GM23248 (cell line): ENCODE data around the gene HOXD1.

Experiments used
- EZH2 ChIP-seq: fragments of 200-600 bp; sonication (generic); IDR thresholded peaks from 2 replicates; pipeline ENCODE4 v1.6.1; 2018; ENCODE audit warnings: antibody characterized with exemption, mild to moderate bottlenecking; ENCODE audit not compliant: insufficient read depth, poor library complexity, severe bottlenecking
- EZH2phosphoT487 ChIP-seq: fragments of 200-600 bp; sonication (generic); IDR thresholded peaks from 2 replicates; pipeline ENCODE4 v1.6.1; 2018; ENCODE audit warnings: antibody characterized with exemption, moderate library complexity, mild to moderate bottlenecking, low read depth; ENCODE audit not compliant: insufficient read depth

DNA sequence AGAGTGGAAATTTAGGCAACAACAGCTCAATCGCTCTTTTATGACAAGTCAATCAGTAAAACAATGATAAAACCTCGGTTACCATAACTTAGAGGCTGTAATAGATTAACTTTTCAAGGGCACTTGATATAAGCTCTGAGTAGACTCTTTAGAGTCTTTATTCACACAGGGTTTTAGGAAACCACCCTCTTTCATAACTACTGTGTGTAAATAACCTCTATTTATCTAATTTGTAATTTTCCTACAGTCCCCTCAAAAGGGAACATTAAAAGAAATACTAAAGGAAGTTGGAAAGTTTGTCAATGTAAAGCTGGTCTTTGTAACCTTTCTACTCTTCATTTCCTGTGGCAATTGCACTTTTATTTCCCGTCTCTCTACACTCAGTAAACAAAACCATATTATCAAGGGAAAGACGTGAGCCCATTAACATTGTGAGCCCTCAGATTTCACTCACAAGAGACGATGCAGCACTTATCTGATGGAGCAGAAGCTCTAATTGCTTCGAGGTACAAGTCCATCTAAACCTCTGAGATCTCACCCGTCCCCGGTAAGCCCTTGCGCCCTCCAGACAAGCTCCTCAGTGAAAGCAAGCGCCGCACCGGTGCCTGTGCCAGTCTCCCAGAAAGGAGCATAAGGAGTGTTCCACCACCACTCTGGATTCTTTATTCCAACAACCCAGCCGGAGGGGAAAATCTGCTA is 1.1 kb upstream of the HOXD1 start:
- TF ChIP-seq EZH2 (no peak), EZH2phosphoT487 (no peak)
